Transverse colon (tissue), 4 donors: ENCODE measurements around the gene NACA2. TPM values are rescaled to one million over a fixed set of nuclear protein-coding genes. Genes with fewer than 3 reads are reported as not detected.
"Not testable (repeated sequence)": the region's sequence is repeated elsewhere in the genome, so short reads cannot be mapped to it uniquely, and the experiment has no call there.

Experiments used
- DNase-seq: peaks from one replicate; pipeline ENCODE4 v3.0.0-alpha.2; 2019
- H3K27ac ChIP-seq, 4 donors: fragments of 200-600 bp; sonication (generic); 2 replicates each; pipeline ENCODE4 v1.5.1; 2016 to 2018; ENCODE audit warnings: inconsistent platforms in 4 of 4
- H3K27me3 ChIP-seq: fragments of 200-600 bp; sonication (generic); 2 replicates; pipeline ENCODE4 v1.5.1; 2017; ENCODE audit warnings: inconsistent platforms
- H3K36me3 ChIP-seq, 4 donors: fragments of 200-600 bp; sonication (generic); 2 replicates each; pipeline ENCODE4 v1.5.1; 2017 to 2019; ENCODE audit warnings: inconsistent platforms in 4 of 4
- H3K4me1 ChIP-seq, 4 donors: fragments of 200-600 bp; sonication (generic); 2 replicates each; pipeline ENCODE4 v1.5.1; 2017 to 2020; ENCODE audit warnings: inconsistent platforms in 4 of 4
- H3K4me3 ChIP-seq, 4 donors: fragments of 200-600 bp; sonication (generic); 1 replicate in 1 of 4; 2 replicates in 3 of 4; pipeline versions ENCODE4 v1.5.1 to v1.6.1; 2017 to 2019; ENCODE audit warnings: inconsistent platforms in 4 of 4
- H3K9me3 ChIP-seq, 2 donors: fragments of 200-600 bp; sonication (generic); 2 replicates each; pipeline ENCODE4 v1.5.1; 2017 to 2019; ENCODE audit warnings: inconsistent platforms in 2 of 2
- EP300 ChIP-seq: sonication (generic); formaldehyde crosslinking; IDR thresholded peaks from one replicate; pipeline ENCODE4 v1.6.1; 2017; ENCODE audit warnings: antibody characterized with exemption, low read depth
- POLR2A ChIP-seq: fragments of 450-650 bp; IDR thresholded peaks from one replicate; pipeline ENCODE4 v1.6.1; 2016; ENCODE audit warnings: antibody characterized with exemption, mild to moderate bottlenecking, moderate library complexity
- POLR2AphosphoS5 ChIP-seq, 3 donors: sonication (generic); formaldehyde crosslinking; IDR thresholded peaks; one replicate each; pipeline ENCODE4 v1.6.1; 2016; ENCODE audit warnings: antibody characterized with exemption in 3 of 3
- WGBS, 2 donors: methylation state at CpG; one replicate each; pipeline ENCODE4 v1.1.5; 2018; ENCODE audit warnings: low coverage in 1 of 2; 5-methylcytosine and 5-hydroxymethylcytosine counted together
- in situ Hi-C, 4 donors: fragments of 200-750 bp; cut with MboI; loops; one replicate each; pipeline versions ENCODE4 v1.15.0 to v1.15.1; 2017; ENCODE audit warnings: low sequenced_read_pairs in 3 of 4, low pct_ligation_motif_present in 1 of 4, low pct_unique_long_range_greater_than_20kb in 1 of 4
- intact Hi-C: fragments of 100-400 bp; cut with DNase I; formaldehyde crosslinking; loops from one replicate; pipeline ENCODE4 v1.15.1; 2023; ENCODE audit warnings: low total_unique reads
- total RNA-seq, 4 donors: library from RNA; depleted of rRNA; stranded (reverse); fragments of >200 nt; gene quantifications; one replicate each; pipeline ENCODE4 v1.1.0, GENCODE V29; 2016
- TF ChIP-seq, protein P1 (sequence below), 5 experiments: fragments of 200-600 bp in 3 of 5; fragments of 450-650 bp in 2 of 5; sonication (generic) in 3 of 5; IDR thresholded peaks; 1 replicate in 2 of 5; 2 replicates in 3 of 5; pipeline ENCODE4 v1.5.1; 2016 to 2017; ENCODE audit warnings: antibody characterized with exemption in 5 of 5, inconsistent platforms in 3 of 5, mild to moderate bottlenecking in 2 of 5, moderate library complexity in 1 of 5

Gene NACA2
- total RNA-seq, 4 donors from 2014 or later, result not detected

DNA sequence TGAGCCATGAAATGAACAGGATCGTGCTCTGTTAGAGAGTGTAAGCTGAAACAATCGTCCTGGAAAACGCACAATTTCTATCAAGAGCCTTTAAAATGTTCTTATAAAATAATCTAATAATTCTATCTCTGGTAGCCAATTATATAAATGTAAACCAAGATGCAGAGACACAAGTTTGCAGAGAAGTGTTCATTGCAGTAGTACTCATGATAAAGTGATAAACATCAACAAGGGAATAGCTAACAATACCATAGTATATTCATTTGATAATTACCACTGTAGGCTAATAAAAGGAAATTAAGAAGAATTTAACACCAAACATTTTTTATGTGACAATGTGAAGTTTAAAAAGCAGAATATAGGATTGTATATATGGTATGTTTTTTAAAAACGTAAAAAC is 12.4 kb downstream of the NACA2 start:
- no peak overlapping the region for H3K27ac ChIP-seq
- in situ Hi-C loops, result no loop called here

DNA sequence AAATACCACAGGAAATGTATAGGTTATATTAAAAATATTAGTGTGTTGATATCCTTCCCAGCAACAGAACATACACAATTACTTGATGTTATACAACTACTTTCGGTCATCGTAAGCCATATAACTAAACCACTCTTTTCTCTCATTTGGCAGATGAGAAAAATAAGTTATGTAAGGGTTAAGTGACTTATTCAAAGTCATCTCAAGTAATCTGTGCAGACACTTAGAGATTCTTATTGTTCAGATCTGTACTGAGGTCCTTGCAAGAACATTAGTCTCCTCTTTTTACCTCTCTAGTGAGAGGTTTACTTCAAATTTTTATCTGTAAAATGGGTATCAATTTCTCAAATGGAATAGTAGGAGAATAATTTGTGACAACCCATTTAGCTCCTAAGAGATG is 15.0 kb downstream of the NACA2 start:
- 89 to 94% methylated on average over 2 of the region's 2 CpGs for WGBS, 2 donors
- no peaks in the 10 kb centered on the region for H3K36me3 ChIP-seq
- intact Hi-C loops (no loop called here), in situ Hi-C loops (no loop called here)
- no peaks in the 10 kb centered on the region for H3K9me3 ChIP-seq
- peaks cover 28% of the 10 kb centered on the region for H3K27me3 ChIP-seq
- no peak for DNase-seq
- no peak overlapping the region for H3K4me3 ChIP-seq
- no peak overlapping the region for H3K27ac ChIP-seq
- TF ChIP-seq POLR2AphosphoS5 (IDR thresholded peaks at IDR 0.05) (no peak), EP300 (no peak), POLR2A (no peak)
- TF ChIP-seq, protein P1, sequence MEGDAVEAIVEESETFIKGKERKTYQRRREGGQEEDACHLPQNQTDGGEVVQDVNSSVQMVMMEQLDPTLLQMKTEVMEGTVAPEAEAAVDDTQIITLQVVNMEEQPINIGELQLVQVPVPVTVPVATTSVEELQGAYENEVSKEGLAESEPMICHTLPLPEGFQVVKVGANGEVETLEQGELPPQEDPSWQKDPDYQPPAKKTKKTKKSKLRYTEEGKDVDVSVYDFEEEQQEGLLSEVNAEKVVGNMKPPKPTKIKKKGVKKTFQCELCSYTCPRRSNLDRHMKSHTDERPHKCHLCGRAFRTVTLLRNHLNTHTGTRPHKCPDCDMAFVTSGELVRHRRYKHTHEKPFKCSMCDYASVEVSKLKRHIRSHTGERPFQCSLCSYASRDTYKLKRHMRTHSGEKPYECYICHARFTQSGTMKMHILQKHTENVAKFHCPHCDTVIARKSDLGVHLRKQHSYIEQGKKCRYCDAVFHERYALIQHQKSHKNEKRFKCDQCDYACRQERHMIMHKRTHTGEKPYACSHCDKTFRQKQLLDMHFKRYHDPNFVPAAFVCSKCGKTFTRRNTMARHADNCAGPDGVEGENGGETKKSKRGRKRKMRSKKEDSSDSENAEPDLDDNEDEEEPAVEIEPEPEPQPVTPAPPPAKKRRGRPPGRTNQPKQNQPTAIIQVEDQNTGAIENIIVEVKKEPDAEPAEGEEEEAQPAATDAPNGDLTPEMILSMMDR (IDR thresholded peaks at IDR 0.05), result no peak
- no peaks in the 10 kb centered on the region for H3K4me1 ChIP-seq

More for the DNA sequence above, 12.4 kb downstream of the NACA2 start:
- no peaks in the 10 kb centered on the region for H3K36me3 ChIP-seq
- H3K4me3 ChIP-seq, result no peak overlapping the region
- H3K4me1 ChIP-seq, result no peaks in the 10 kb centered on the region
- intact Hi-C loops, result no loop called here
- TF ChIP-seq EP300 (no peak), POLR2A (no peak), POLR2AphosphoS5 (IDR thresholded peaks at IDR 0.05) (no peak)
- TF ChIP-seq, protein P1 (IDR thresholded peaks at IDR 0.05), result no peak
- no peaks in the 10 kb centered on the region for H3K9me3 ChIP-seq
- no peak for DNase-seq
- 89 to 90% methylated on average over 4 of the region's 4 CpGs for WGBS, 2 donors
- H3K27me3 ChIP-seq, result peaks cover 40% of the 10 kb centered on the region

DNA sequence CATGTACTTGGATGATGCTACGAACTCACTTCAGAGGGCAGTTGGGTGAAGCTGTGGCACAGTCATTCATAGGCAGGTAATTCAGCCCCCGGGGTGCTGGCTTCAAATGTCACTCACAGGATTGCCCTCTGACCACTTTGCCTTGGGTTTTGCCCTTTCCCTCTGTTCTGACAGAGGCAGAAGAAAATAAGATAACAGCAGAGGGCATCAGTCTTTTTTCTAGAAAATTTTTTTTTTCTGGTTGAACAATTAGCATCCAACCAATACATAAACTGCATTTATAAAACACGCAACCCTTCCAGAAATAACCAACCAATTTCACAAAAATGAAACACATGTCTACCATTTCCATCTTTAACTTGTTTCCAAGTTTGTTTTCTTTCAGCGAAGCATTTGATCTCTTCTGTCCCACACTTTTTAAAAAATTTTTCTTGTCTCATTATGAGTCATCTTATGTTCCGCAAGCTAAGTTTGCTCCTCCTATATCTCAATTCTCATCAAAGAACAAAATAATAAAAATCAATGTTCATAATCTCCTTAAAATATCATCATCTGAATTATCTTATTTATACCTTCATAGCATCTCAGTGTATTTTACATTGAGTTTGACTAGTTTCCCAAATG is 15.6 kb downstream of the NACA2 start:
- Histone ChIP-seq H3K27ac (no peak overlapping the region), H3K9me3 (no peaks in the 10 kb centered on the region), H3K4me1 (no peaks in the 10 kb centered on the region), H3K27me3 (peaks cover 27% of the 10 kb centered on the region), H3K4me3 (no peak overlapping the region), H3K36me3 (no peaks in the 10 kb centered on the region)
- 61 to 69% methylated on average over 4 to 5 of the region's 5 CpGs for WGBS, 2 donors
- no peak for DNase-seq
- intact Hi-C loops (no loop called here), in situ Hi-C loops (no loop called here)
- TF ChIP-seq POLR2AphosphoS5 (IDR thresholded peaks at IDR 0.05) (no peak), EP300 (no peak), POLR2A (no peak)
- TF ChIP-seq, protein P1 (IDR thresholded peaks at IDR 0.05), result no peak

DNA sequence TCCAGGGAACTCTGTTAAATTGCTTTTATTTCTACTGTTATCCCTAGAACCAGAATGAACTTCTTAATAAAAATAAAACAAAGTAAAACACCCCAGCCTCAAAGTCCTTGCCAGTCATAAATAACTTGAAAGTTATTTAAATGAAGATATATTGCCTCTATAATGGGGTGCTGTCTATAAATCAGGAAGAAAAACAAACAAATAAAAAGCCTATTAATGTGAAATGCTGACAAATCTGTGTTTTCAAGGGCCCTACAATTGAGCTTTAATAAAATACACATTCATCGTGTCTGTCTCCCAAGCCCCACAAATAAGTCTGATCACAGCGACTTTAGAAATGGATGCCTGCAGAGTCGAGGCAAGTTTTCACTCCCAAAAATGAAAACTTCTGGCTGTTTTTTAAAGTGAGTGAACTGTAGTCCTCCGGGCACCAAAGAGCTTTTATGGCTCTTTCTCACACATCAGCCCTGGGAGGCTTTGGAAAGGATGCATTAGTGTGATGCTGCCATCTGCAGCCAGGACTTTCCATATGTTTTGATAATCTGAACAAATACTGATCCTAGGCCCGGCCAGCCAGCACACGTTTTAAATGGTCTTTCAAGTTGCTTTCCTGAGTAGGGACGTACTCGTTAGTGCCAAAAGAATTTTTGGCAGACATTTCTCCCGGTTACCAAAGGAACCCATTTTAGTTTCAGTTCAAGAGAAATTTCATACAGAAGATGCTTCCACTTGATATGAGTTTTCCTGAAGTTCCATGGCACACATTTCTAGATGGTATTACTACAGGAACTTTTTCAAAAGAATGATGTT is 16.3 kb downstream of the NACA2 start:
- no peak for TF ChIP-seq EP300
- TF ChIP-seq, protein P1 (IDR thresholded peaks at IDR 0.05), result peak in 1 of 5 experiments; percentile 34
- H3K27ac ChIP-seq, result no peak overlapping the region
- intact Hi-C loops (no loop called here), in situ Hi-C loops (loop anchor here in 1 of 4 donors (25.0 kb wide), 1 partner anchor 837 kb away; no protein-coding TSS in a partner anchor)
- H3K4me3 ChIP-seq, result no peak overlapping the region
- peaks cover 2 to 3% of the 10 kb centered on the region in 2 donors for H3K9me3 ChIP-seq
- no peaks in the 10 kb centered on the region for H3K4me1 ChIP-seq
- no peak for DNase-seq
- peaks cover 19% of the 10 kb centered on the region for H3K27me3 ChIP-seq
- H3K36me3 ChIP-seq, result no peaks in the 10 kb centered on the region
- WGBS, 2 donors, result 28 to 33% methylated on average over 3 to 9 of the region's 9 CpGs

DNA sequence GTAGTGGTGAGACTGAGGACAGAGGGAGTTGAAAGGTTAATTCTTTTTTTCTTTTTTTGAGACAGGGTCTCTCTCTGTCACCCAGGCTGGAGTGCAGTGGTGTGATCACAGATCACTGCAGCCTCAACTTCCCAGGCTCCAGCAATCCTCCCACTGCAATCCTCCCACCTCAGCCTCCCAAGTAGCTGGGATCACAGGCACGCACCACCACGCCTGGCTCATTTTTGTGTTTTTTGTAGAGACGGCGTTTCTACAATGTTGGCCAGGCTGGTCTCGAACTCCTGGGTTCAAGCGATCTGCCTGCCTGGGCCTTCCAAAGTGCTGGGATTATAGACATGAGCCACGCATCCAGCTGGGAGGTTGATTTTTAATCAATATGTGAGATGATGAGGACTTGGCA is 18.5 kb downstream of the NACA2 start:
- H3K27me3 ChIP-seq, H3K4me1 ChIP-seq, H3K4me3 ChIP-seq, intact Hi-C loops, H3K27ac ChIP-seq, H3K36me3 ChIP-seq, DNase-seq, H3K9me3 ChIP-seq: not testable (repeated sequence)
- WGBS, 2 donors, result 83 to 99% methylated on average over 3 to 7 of the region's 7 CpGs
- in situ Hi-C loops, result loop anchor here in 1 of 4 donors (25.0 kb wide), 1 partner anchor 835 kb away; no protein-coding TSS in a partner anchor
